PC-3 (cell line): ENCODE results near the gene FARP1. TPM values are rescaled to one million over a fixed set of nuclear protein-coding genes. Genes with fewer than 3 reads are reported as not detected.

Experiments used
- ATAC-seq: fragments of 200-7000 bp; cut with Tn5 transposase; 2 replicates; pipeline ENCODE4 v1.9.1; 2020; ENCODE audit warnings: mild to moderate bottlenecking, moderate library complexity
- BruUV-seq: library from RNA; stranded (reverse); fragments of 400-500 nt; replicated peaks from 2 replicates; lab custom pipeline; 2021; lab: Mats Ljungman, UMichigan
- CTCF ChIA-PET: fragments of 300-600 bp; sonication (Branson Sonifier 250); formaldehyde crosslinking; loops from one replicate; lab custom pipeline; 2022; ENCODE audit warnings: antibody characterized with exemption; lab: Charles Lee
- POLR2A ChIA-PET: fragments of 300-600 bp; sonication (Branson Sonifier 250); formaldehyde crosslinking; loops from one replicate; lab custom pipeline; 2022; ENCODE audit warnings: antibody characterized with exemption; ENCODE audit not compliant: unreplicated experiment; lab: Charles Lee
- DNase-seq: peaks from one replicate; pipeline ENCODE4 v3.0.0-alpha.2; 2015
- H2AFZ ChIP-seq: fragments of 300-600 bp; sonication (generic); 2 replicates; pipeline ENCODE4 v1.6.0; 2016; ENCODE audit warnings: antibody characterized with exemption, low read length
- H3F3A ChIP-seq: fragments of 300-600 bp; sonication (generic); one replicate; pipeline ENCODE4 v1.6.0; 2017; ENCODE audit warnings: antibody characterized with exemption, low read length, control low read depth, mild to moderate bottlenecking; ENCODE audit not compliant: unreplicated experiment
- H3K27ac ChIP-seq: fragments of 300-600 bp; sonication (generic); 2 replicates; pipeline ENCODE4 v1.5.1; 2016; ENCODE audit warnings: mild to moderate bottlenecking, low read length
- H3K27me3 ChIP-seq: fragments of 300-600 bp; sonication (generic); 2 replicates; pipeline ENCODE4 v1.6.1; 2016; ENCODE audit warnings: low read length, mixed read lengths
- H3K36me3 ChIP-seq: fragments of 300-600 bp; sonication (generic); 2 replicates; pipeline ENCODE4 v1.6.1; 2016; ENCODE audit warnings: low read depth, mixed run types, low read length, mixed read lengths
- H3K4me1 ChIP-seq: fragments of 300-600 bp; sonication (generic); 2 replicates; pipeline ENCODE4 v1.5.1; 2016; ENCODE audit warnings: low read length; ENCODE audit not compliant: insufficient read depth
- H3K4me2 ChIP-seq: fragments of 300-600 bp; sonication (generic); 2 replicates; pipeline ENCODE4 v1.6.0; 2016; ENCODE audit warnings: low read length
- H3K4me3 ChIP-seq: fragments of 300-600 bp; sonication (generic); 2 replicates; pipeline ENCODE4 v1.5.1; 2016; ENCODE audit warnings: mild to moderate bottlenecking, low read length, mixed read lengths
- H3K79me2 ChIP-seq: fragments of 300-600 bp; sonication (generic); 2 replicates; pipeline ENCODE4 v1.6.1; 2017; ENCODE audit warnings: low read length, mixed read lengths
- H3K9ac ChIP-seq: fragments of 300-600 bp; sonication (generic); 2 replicates; pipeline ENCODE4 v1.6.0; 2016; ENCODE audit warnings: mild to moderate bottlenecking, low read length
- H3K9me2 ChIP-seq: fragments of 300-600 bp; sonication (generic); replicated peaks from 2 replicates; pipeline ENCODE4 v1.6.1; 2016; ENCODE audit warnings: mixed run types, low read length, mixed read lengths
- H3K9me3 ChIP-seq: fragments of 300-600 bp; sonication (generic); 2 replicates; pipeline ENCODE4 v1.6.1; 2016; ENCODE audit warnings: low read length, mixed read lengths
- H4K20me1 ChIP-seq: fragments of 300-600 bp; sonication (generic); 2 replicates; pipeline ENCODE4 v1.6.1; 2016; ENCODE audit warnings: low read length, mixed read lengths
- CTCF ChIP-seq: fragments of 300-600 bp; sonication (generic); conservative IDR thresholded peaks from 2 replicates; pipeline ENCODE4 v1.5.1; 2017; ENCODE audit warnings: antibody characterized with exemption, low read depth, mild to moderate bottlenecking, low read length
- EZH2 ChIP-seq: fragments of 300-600 bp; sonication (generic); IDR thresholded peaks from one replicate; pipeline ENCODE4 v1.6.1; 2017; ENCODE audit warnings: antibody characterized with exemption, mild to moderate bottlenecking, low read length; ENCODE audit not compliant: unreplicated experiment
- EZH2phosphoT487 ChIP-seq: fragments of 300-600 bp; sonication (generic); IDR thresholded peaks from 2 replicates; pipeline ENCODE4 v1.6.1; 2018; ENCODE audit warnings: mild to moderate bottlenecking, antibody characterized with exemption, low read length, borderline replicate concordance
- intact Hi-C: fragments of 100-400 bp; cut with micrococcal nuclease; formaldehyde crosslinking; loops from 2 replicates; pipeline ENCODE4 v1.9.0; 2023
- total RNA-seq: library from RNA; depleted of rRNA; stranded (reverse); fragments of >200 nt; gene quantifications from 2 replicates; pipeline ENCODE4 v1.2.3, GENCODE V29; 2014

FARP1 gene
- total RNA-seq, 1 experiment from 2014 or later: 18.2 TPM

- Histone ChIP-seq H3K9me2 (no peaks in the 10 kb centered on the region), H3K36me3 (no peaks in the 10 kb centered on the region), H3K27me3 (no peaks in the 10 kb centered on the region), H3K4me1 (peaks cover 19% of the 10 kb centered on the region), H3K4me2 (no peak overlapping the region), H4K20me1 (no peaks in the 10 kb centered on the region), H3F3A (no peaks in the 10 kb centered on the region), H2AFZ (no peak overlapping the region), H3K4me3 (no peak overlapping the region), H3K9ac (no peak overlapping the region), H3K27ac (no peak overlapping the region), H3K79me2 (peaks cover 78% of the 10 kb centered on the region), H3K9me3 (no peaks in the 10 kb centered on the region)
- no peak for ATAC-seq
- BruUV-seq: no TSS peak
- TF ChIP-seq EZH2: no peak
- TF ChIP-seq CTCF: no peak
- TF ChIP-seq EZH2phosphoT487: no peak
- ChIA-PET POLR2A (no interaction called here), CTCF (no interaction called here)
- DNase-seq: no peak
- intact Hi-C loops: loop anchor here (10.0 kb wide), 1 partner anchor 165 kb away; no protein-coding TSS in a partner anchor
Observed at GRCh38 chr13:98489446-98490194, 346.7 kb downstream of the FARP1 start.

- no peak overlapping the region for H3K9ac ChIP-seq
- no peak overlapping the region for H3K4me2 ChIP-seq
- TF ChIP-seq EZH2: no peak
- no peak for TF ChIP-seq CTCF
- TF ChIP-seq EZH2phosphoT487: no peak
- H3K27ac ChIP-seq: no peak overlapping the region
- H3F3A ChIP-seq: no peaks in the 10 kb centered on the region
- no peaks in the 10 kb centered on the region for H3K9me3 ChIP-seq
- POLR2A ChIA-PET: no interaction called here
- H4K20me1 ChIP-seq: no peaks in the 10 kb centered on the region
- DNase-seq (no peak), ATAC-seq (no peak)
- no peak overlapping the region for H3K4me3 ChIP-seq
- H3K9me2 ChIP-seq: no peaks in the 10 kb centered on the region
- H2AFZ ChIP-seq: no peak overlapping the region
- H3K4me1 ChIP-seq: peaks cover 14% of the 10 kb centered on the region
- H3K79me2 ChIP-seq: peaks cover 78% of the 10 kb centered on the region
- BruUV-seq: no TSS peak
- H3K27me3 ChIP-seq: no peaks in the 10 kb centered on the region
- CTCF ChIA-PET: no interaction called here
- no peaks in the 10 kb centered on the region for H3K36me3 ChIP-seq
- intact Hi-C loops: no loop called here
Observed at GRCh38 chr13:98490195-98490836, 347.4 kb downstream of the FARP1 start.

GRCh38 chr13:98490866-98491265 is 348.0 kb downstream of the FARP1 start:
- no peak for ATAC-seq
- H3K27ac ChIP-seq: no peak overlapping the region
- DNase-seq: no peak
- no peak overlapping the region for H2AFZ ChIP-seq
- ChIA-PET CTCF (no interaction called here), POLR2A (no interaction called here)
- no peak for TF ChIP-seq CTCF
- no peak for TF ChIP-seq EZH2
- TF ChIP-seq EZH2phosphoT487: no peak
- H3F3A ChIP-seq: no peaks in the 10 kb centered on the region
- H3K9me2 ChIP-seq: no peaks in the 10 kb centered on the region
- no peak overlapping the region for H3K9ac ChIP-seq
- no peaks in the 10 kb centered on the region for H3K9me3 ChIP-seq
- H3K4me3 ChIP-seq: no peak overlapping the region
- H3K27me3 ChIP-seq: no peaks in the 10 kb centered on the region
- intact Hi-C loops: no loop called here
- H3K79me2 ChIP-seq: peaks cover 79% of the 10 kb centered on the region
- no peaks in the 10 kb centered on the region for H3K36me3 ChIP-seq
- no peak overlapping the region for H3K4me2 ChIP-seq
- H4K20me1 ChIP-seq: no peaks in the 10 kb centered on the region
- no TSS peak for BruUV-seq
- H3K4me1 ChIP-seq: peaks cover 8% of the 10 kb centered on the region
